Sigmoid colon (tissue), 4 donors: ENCODE results near the gene ZNF175.

Experiments
- EP300 ChIP-seq, 4 donors: sonication (generic); formaldehyde crosslinking; IDR thresholded peaks; one replicate each; pipeline ENCODE4 v1.6.1; 2017; ENCODE audit warnings: antibody characterized with exemption in 4 of 4
- POLR2A ChIP-seq, 2 donors: fragments of 450-650 bp; IDR thresholded peaks; one replicate each; pipeline ENCODE4 v1.6.1; 2016; ENCODE audit warnings: antibody characterized with exemption in 2 of 2, mild to moderate bottlenecking in 2 of 2, moderate library complexity in 2 of 2
- POLR2AphosphoS5 ChIP-seq, 4 donors: sonication (generic); formaldehyde crosslinking; IDR thresholded peaks; one replicate each; pipeline ENCODE4 v1.6.1; 2017; ENCODE audit warnings: antibody characterized with exemption in 4 of 4
- TF ChIP-seq, protein P1 (sequence below), 4 experiments: fragments of 450-650 bp in 3 of 4; fragments of 200-600 bp in 1 of 4; IDR thresholded peaks; one replicate each; pipeline ENCODE4 v1.5.1; 2016 to 2019; ENCODE audit warnings: antibody characterized with exemption in 4 of 4, mild to moderate bottlenecking in 3 of 4, moderate library complexity in 2 of 4

DNA sequence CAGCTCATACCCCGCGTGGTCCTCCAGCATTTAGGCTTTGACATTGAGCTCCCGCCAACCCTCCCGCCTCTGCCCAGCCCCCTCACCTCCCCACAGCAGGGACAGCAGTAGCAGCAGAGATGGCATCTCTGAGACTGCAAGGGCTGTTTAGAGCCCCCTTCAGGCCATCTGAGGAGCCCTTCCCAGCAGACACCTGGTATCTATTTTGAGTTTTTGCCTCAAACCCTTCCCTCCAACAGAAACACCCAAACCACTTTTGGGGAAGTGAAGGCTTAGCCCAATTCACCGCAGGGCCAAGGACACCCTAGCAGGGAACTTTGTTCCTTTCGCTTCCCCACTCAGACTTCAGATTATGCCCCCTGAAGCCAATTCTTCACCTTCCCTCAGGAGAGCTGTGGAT lies 6.3 kb upstream of the ZNF175 start:
- TF ChIP-seq, protein P1, sequence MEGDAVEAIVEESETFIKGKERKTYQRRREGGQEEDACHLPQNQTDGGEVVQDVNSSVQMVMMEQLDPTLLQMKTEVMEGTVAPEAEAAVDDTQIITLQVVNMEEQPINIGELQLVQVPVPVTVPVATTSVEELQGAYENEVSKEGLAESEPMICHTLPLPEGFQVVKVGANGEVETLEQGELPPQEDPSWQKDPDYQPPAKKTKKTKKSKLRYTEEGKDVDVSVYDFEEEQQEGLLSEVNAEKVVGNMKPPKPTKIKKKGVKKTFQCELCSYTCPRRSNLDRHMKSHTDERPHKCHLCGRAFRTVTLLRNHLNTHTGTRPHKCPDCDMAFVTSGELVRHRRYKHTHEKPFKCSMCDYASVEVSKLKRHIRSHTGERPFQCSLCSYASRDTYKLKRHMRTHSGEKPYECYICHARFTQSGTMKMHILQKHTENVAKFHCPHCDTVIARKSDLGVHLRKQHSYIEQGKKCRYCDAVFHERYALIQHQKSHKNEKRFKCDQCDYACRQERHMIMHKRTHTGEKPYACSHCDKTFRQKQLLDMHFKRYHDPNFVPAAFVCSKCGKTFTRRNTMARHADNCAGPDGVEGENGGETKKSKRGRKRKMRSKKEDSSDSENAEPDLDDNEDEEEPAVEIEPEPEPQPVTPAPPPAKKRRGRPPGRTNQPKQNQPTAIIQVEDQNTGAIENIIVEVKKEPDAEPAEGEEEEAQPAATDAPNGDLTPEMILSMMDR (IDR thresholded peaks at IDR 0.05) = no peak
- TF ChIP-seq POLR2A (IDR thresholded peaks at IDR 0.05) (no peak), POLR2AphosphoS5 (IDR thresholded peaks at IDR 0.05) (no peak), EP300 (IDR thresholded peaks at IDR 0.05) (no peak)
